GM10266 (cell line): ENCODE results near the gene PLP2.

ENCODE experiments used
- DNase-seq: peaks from one replicate; pipeline ENCODE4 v3.0.0; 2012; ENCODE audit errors: extremely low spot score
- TF ChIP-seq, protein P1 (sequence below): IDR thresholded peaks from 2 replicates; pipeline ENCODE4 v1.5.1; 2012; ENCODE audit warnings: mild to moderate bottlenecking, low read depth; ENCODE audit not compliant: control insufficient read depth, insufficient read depth; ENCODE audit errors: missing control alignments

Gene PLP2

DNA sequence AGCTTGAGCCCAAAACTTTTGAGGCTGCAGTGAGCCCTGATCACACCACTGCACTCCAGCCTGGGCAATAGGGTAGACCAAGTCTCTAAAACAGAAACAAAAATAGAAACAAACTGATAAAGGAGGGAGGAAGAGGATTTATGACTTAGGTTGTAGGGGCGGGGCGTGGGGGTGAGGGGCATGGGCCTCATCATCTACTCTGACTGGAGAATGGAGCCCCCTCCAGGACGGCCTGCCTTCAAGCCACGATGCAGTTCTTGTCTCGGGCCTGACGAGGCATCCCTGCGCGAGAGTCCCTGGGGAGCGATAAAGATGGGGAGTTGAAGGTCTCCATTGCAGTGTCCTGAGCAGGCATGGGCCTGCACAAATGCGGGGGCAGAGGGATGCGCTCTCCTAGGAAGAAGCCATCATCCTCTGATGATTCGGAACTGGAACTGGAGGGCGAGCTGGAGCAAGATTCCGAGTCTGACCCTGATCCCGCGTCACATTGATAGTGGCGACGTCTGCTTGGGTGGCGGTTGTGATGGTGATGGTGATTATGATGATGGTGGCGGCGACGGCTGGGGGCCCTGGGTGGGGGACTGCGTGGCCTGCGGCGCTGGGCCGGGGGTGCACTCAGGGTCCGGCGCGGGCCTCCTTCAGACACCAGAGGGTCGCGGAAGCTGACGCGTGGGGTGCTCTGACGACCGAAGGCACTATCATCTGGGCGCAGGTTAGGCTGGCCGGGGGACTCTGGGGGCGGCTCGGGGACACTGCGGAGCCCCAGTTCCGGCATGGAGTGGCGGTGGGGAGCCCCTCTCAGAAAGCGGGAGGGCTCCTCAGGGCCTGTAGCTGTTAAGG lies 4.0 kb downstream of the PLP2 start:
- TF ChIP-seq, protein P1, sequence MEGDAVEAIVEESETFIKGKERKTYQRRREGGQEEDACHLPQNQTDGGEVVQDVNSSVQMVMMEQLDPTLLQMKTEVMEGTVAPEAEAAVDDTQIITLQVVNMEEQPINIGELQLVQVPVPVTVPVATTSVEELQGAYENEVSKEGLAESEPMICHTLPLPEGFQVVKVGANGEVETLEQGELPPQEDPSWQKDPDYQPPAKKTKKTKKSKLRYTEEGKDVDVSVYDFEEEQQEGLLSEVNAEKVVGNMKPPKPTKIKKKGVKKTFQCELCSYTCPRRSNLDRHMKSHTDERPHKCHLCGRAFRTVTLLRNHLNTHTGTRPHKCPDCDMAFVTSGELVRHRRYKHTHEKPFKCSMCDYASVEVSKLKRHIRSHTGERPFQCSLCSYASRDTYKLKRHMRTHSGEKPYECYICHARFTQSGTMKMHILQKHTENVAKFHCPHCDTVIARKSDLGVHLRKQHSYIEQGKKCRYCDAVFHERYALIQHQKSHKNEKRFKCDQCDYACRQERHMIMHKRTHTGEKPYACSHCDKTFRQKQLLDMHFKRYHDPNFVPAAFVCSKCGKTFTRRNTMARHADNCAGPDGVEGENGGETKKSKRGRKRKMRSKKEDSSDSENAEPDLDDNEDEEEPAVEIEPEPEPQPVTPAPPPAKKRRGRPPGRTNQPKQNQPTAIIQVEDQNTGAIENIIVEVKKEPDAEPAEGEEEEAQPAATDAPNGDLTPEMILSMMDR, result no peak
- DNase-seq, result no peak

DNA sequence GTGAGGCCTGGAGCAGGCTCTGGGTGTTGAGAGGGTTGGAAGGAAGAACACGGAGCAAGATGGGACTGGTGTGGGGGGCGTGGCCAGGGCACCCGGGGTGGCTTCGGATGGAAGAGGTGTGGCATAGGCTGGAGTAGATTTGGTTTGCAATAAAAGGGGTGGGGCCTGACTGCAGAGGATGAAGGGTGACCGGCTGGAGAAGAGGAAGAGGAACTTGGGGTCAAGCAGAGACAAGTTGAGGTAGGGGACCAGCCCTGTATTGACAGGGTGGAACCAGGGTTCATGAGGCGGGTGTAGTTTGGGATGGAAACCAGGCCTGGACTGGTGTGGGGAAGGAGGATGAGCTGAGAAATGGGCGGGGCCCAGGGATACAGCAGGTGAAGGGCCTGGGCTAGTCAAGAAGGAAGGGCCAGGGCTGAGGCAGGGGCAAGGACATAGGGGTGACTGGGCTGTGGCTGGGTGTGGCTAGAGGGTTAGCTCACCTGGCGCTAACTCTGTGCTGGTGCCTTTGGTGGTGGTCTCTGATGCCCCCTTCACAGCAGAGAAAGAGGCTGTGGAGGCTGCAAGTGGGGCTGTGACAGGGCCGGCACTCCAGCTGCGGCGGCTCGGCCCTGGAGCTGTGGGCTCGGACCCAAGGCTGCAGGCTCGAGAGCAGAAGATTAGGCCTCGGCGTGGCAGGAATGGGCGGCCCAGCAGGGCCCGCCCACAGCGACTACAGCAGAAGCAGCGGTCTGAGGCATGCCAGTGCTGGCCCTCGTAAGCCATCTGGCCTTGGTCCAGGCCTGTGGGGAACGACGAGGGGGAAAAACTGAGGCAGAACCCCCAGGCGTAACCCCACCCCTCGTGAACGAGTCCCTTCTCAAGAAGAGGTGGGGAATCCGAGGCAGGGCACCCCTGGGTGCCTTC lies 5.0 kb downstream of the PLP2 start:
- TF ChIP-seq, protein P1, result no peak
- DNase-seq, result peak; percentile 2

DNA sequence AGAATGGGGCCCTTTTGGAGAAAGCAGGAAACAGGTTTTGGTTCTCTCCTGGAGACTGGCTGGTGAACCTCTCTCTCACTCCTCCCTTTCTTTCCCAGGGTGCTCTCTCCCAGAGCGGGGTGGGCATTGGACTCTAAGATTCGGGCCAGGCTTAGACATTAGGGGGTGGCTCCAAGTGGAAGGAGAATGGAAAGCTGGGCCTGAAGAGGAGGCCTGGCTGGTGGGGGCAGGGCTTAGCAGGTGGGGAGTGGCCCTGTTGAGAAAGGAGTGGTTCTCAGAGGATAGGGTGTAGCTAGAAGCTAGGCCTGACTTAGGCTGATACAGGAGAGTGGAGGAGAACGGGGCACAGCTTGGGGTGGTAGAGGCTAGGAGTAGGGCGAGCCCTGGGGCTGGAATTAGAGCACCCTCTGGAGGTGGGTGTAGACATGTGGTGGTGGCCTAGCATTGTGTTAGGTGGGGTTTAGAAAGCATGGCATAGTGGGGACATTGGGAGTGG lies 5.7 kb downstream of the PLP2 start:
- DNase-seq, result peak; percentile 10

DNA sequence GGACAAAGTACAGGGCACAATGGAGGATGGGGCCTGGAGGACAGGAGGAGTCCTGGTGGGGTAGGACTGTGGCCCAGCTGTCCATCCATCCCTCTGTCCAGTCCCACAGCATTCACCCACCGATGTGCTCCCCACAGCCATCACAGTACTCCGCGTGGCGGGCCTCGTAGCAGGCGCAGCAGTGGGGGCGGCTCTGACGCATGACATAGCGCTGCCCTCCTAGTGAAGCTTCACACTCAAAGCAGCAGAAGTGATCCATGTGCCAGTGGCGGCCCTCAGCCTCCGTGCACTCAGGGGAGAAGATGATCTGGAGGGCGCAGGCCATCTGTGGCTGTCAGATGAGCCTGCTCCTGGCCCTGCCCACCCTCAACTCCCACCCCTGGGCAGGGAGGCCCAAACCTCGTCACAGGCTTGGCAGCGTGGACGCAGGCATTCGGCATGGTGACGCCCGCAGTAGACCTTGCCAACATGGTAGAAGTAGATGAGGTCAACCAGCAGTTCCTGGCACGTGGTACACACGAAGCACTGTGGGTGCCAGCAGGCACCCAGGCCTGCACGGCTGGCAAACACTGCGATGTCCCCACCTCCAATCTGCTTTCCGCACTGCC lies 6.3 kb downstream of the PLP2 start:
- TF ChIP-seq, protein P1, result no peak
- DNase-seq, result no peak

More for the DNA sequence above, 5.7 kb downstream of the PLP2 start:
- TF ChIP-seq, protein P1, result peak; percentile 7

DNA sequence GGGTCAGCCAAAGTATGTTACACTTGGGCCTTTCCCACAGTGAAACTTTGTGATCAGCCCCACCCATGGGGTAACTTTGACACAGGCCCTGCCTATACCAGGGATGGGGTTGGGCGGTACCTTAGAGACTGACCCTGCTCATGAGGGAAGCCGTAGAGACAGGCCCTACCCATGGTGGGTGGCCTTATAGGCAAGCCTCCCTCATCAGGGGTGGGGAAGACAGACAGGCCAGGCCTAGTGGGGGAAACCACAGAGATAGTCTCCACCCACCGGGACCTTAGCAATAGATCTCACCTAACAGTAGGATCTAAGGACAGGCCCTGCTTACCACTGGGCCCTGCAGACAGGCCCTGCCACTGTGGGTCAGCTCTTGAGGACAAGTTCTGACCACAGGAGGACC lies 6.8 kb downstream of the PLP2 start:
- DNase-seq, result no peak
- TF ChIP-seq, protein P1, result no peak

DNA sequence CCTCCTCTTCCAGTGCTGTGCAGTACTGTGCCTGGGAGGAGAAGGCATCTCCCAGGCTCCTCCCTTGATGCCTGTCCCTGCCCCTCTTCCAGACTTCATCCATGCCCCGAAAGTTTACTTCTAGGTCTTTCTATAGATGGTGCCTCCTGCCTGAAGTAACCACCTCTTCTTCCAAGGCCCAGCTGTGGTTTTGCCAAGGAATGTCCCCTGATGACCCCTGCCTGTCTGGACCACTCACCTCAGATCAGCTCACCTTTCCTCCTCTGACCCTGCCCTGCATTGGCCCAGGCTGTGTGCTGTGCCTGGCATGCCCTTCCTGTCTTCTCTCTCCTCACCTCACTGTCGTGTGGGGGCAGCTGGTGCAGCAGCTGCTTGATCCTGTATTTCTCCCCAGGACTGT lies 7.7 kb downstream of the PLP2 start:
- no peak for DNase-seq
- TF ChIP-seq, protein P1, result no peak
